ENCODE results near the gene PLCG2.

DNA sequence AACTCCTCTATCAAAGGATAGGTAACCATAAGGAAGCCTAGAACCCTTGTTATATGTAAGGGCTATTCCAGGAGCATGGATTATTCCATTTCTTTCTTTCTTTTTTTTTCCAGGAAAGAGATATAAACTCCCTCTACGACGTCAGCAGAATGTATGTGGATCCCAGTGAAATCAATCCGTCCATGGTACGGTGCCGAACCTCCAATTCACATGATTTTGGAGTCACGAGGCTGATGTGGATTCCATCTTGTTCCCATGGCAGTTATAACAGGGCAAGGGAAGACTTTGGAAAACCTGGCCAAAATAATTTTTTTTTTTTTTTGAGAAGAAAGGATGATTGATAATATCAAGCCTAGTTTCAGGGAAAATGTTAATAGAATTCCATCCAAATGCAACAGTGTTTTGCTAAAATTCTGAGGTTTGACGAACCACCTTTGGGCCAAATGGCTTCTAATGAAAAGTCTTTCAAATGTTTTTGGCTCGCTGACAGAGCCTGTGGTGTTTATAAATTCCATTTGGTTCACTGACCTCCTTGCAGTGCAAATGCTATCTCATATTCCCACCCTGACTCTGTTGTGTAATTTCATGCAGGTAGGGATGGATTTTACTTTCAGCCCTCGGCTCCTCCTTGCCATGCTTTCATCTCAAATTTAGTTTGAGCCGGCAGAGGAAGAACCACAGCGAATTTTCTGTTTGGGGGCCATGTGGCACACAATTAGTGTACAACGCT, 142.2 kb downstream of the PLCG2 start:
- TF ChIP-seq EP300 (IDR thresholded peaks at IDR 0.05) = no peak
- no peak for TF ChIP-seq CTCF (IDR thresholded peaks at IDR 0.05)
- no peak for TF ChIP-seq POLR2AphosphoS5 (IDR thresholded peaks at IDR 0.05)
